MM.1S (cell line): Measurements from ENCODE around the gene P2RY12.

ENCODE experiments used
- DNase-seq: peaks from one replicate; pipeline ENCODE4 v3.0.0-alpha.2; 2015
- H2AFZ ChIP-seq: fragments of 300-600 bp; sonication (generic); 2 replicates; pipeline ENCODE4 v1.6.0; 2016; ENCODE audit warnings: antibody characterized with exemption, low read length
- H3F3A ChIP-seq: fragments of 300-600 bp; sonication (generic); 2 replicates; pipeline ENCODE4 v1.6.1; 2016; ENCODE audit warnings: mild to moderate bottlenecking, antibody characterized with exemption, low read length, moderate library complexity, mixed read lengths; ENCODE audit not compliant: insufficient read depth
- H3K27ac ChIP-seq: fragments of 300-600 bp; sonication (generic); 2 replicates; pipeline ENCODE4 v1.5.1; 2016; ENCODE audit warnings: mild to moderate bottlenecking, low read length
- H3K27me3 ChIP-seq: fragments of 300-600 bp; sonication (generic); replicated peaks from 2 replicates; pipeline ENCODE4 v1.6.0; 2016; ENCODE audit warnings: low read length; ENCODE audit not compliant: insufficient read depth
- H3K36me3 ChIP-seq: fragments of 300-600 bp; sonication (generic); replicated peaks from 2 replicates; pipeline ENCODE4 v1.6.1; 2016; ENCODE audit warnings: mild to moderate bottlenecking, low read length, mixed read lengths; ENCODE audit not compliant: insufficient read depth
- H3K4me1 ChIP-seq: fragments of 300-600 bp; sonication (generic); 2 replicates; pipeline ENCODE4 v1.6.1; 2016; ENCODE audit warnings: low read length, mixed read lengths
- H3K4me2 ChIP-seq: fragments of 300-600 bp; sonication (generic); 2 replicates; pipeline ENCODE4 v1.6.0; 2016; ENCODE audit warnings: low read depth, low read length
- H3K4me3 ChIP-seq: fragments of 300-600 bp; sonication (generic); 2 replicates; pipeline ENCODE4 v1.5.1; 2016; ENCODE audit warnings: low read length, mixed read lengths
- H3K79me2 ChIP-seq: fragments of 300-600 bp; sonication (generic); 2 replicates; pipeline ENCODE4 v1.6.1; 2016; ENCODE audit warnings: mixed run types, low read length, mixed read lengths
- H3K9ac ChIP-seq: fragments of 300-600 bp; sonication (generic); 2 replicates; pipeline ENCODE4 v1.6.1; 2016; ENCODE audit warnings: low read length, mixed read lengths
- H3K9me2 ChIP-seq: fragments of 300-600 bp; sonication (generic); replicated peaks from 2 replicates; pipeline ENCODE4 v1.6.1; 2016; ENCODE audit warnings: mild to moderate bottlenecking, low read length, mixed read lengths; ENCODE audit not compliant: insufficient read depth
- H3K9me3 ChIP-seq: fragments of 300-600 bp; sonication (generic); replicated peaks from 2 replicates; pipeline ENCODE4 v1.6.1; 2016; ENCODE audit warnings: mild to moderate bottlenecking, low read length, mixed read lengths; ENCODE audit not compliant: insufficient read depth
- H4K20me1 ChIP-seq: fragments of 300-600 bp; sonication (generic); 2 replicates; pipeline ENCODE4 v1.6.1; 2016; ENCODE audit warnings: mild to moderate bottlenecking, low read length, moderate library complexity, mixed read lengths; ENCODE audit not compliant: insufficient read depth
- EZH2 ChIP-seq: fragments of 300-600 bp; sonication (generic); optimal IDR thresholded peaks from 2 replicates; pipeline ENCODE3; 2017; ENCODE audit warnings: low read depth, mild to moderate bottlenecking, antibody characterized with exemption, low read length, mixed read lengths
- EZH2phosphoT487 ChIP-seq: fragments of 300-600 bp; sonication (generic); IDR thresholded peaks from 2 replicates; pipeline ENCODE4 v1.6.1; 2018; ENCODE audit warnings: antibody characterized with exemption, low read length
- TF ChIP-seq, protein P1 (sequence below): fragments of 300-600 bp; sonication (generic); IDR thresholded peaks from 2 replicates; pipeline ENCODE4 v1.5.1; 2016; ENCODE audit warnings: antibody characterized with exemption, low read length, mixed read lengths

Gene P2RY12

DNA sequence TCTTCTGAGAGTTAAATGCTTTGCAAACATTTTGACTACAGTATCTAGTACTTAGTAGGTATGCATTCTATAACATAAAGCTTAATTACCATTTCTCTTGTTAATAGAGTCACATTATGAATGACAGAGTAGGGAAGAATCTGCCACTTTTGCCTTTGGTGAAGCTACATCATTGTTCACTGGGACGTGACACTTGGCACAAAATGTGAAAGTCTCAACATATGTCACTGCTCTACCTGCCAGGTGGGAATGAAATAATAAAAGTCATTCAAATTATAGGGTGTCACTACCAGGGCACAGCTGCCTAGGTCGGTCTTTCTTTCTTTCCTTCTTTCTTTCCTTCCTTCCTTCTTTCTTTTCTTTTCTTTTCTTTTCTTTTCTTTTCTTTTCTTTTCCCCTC, 85.5 kb downstream of the P2RY12 start:
- Histone ChIP-seq H3K4me2 (no peak overlapping the region), H3K27me3 (no peaks in the 10 kb centered on the region), H3K9me2 (no peaks in the 10 kb centered on the region), H3K9ac (no peak overlapping the region), H3K9me3 (no peaks in the 10 kb centered on the region), H3K27ac (no peak overlapping the region), H4K20me1 (no peaks in the 10 kb centered on the region), H3K36me3 (no peaks in the 10 kb centered on the region), H2AFZ (no peak overlapping the region), H3K79me2 (no peaks in the 10 kb centered on the region), H3F3A (no peaks in the 10 kb centered on the region), H3K4me3 (no peak overlapping the region), H3K4me1 (no peaks in the 10 kb centered on the region)
- DNase-seq, result no peak
- TF ChIP-seq EZH2phosphoT487 (no peak), EZH2 (no peak)
- TF ChIP-seq, protein P1, sequence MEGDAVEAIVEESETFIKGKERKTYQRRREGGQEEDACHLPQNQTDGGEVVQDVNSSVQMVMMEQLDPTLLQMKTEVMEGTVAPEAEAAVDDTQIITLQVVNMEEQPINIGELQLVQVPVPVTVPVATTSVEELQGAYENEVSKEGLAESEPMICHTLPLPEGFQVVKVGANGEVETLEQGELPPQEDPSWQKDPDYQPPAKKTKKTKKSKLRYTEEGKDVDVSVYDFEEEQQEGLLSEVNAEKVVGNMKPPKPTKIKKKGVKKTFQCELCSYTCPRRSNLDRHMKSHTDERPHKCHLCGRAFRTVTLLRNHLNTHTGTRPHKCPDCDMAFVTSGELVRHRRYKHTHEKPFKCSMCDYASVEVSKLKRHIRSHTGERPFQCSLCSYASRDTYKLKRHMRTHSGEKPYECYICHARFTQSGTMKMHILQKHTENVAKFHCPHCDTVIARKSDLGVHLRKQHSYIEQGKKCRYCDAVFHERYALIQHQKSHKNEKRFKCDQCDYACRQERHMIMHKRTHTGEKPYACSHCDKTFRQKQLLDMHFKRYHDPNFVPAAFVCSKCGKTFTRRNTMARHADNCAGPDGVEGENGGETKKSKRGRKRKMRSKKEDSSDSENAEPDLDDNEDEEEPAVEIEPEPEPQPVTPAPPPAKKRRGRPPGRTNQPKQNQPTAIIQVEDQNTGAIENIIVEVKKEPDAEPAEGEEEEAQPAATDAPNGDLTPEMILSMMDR, result no peak

DNA sequence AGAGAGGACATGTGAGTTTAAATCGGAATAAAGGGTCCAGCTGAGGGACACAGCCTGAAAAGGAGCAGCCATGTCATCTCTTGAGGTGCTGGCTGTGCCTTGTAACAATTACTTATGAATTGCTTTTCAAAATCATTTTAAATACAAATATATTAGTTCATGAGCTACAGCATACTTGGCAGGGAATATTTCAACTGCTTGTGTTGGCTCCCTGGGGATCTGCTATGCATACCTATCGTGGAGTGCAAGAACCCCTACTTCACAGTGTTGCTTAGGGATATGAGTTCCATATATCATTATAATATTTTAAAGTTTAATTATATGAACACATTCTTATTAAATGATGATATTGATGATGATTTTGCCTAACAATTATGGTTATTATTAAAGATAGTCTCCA, 87.1 kb downstream of the P2RY12 start:
- no peaks in the 10 kb centered on the region for H3K9me2 ChIP-seq
- H3K27me3 ChIP-seq, result no peaks in the 10 kb centered on the region
- H2AFZ ChIP-seq, result no peak overlapping the region
- H3K79me2 ChIP-seq, result no peaks in the 10 kb centered on the region
- no peak for DNase-seq
- no peaks in the 10 kb centered on the region for H4K20me1 ChIP-seq
- TF ChIP-seq EZH2 (no peak), EZH2phosphoT487 (no peak)
- TF ChIP-seq, protein P1, result no peak
- no peaks in the 10 kb centered on the region for H3F3A ChIP-seq
- H3K4me3 ChIP-seq, result no peak overlapping the region
- H3K9me3 ChIP-seq, result no peaks in the 10 kb centered on the region
- no peaks in the 10 kb centered on the region for H3K4me1 ChIP-seq
- H3K4me2 ChIP-seq, result no peak overlapping the region
- no peak overlapping the region for H3K27ac ChIP-seq
- H3K36me3 ChIP-seq, result no peaks in the 10 kb centered on the region
- H3K9ac ChIP-seq, result no peak overlapping the region

DNA sequence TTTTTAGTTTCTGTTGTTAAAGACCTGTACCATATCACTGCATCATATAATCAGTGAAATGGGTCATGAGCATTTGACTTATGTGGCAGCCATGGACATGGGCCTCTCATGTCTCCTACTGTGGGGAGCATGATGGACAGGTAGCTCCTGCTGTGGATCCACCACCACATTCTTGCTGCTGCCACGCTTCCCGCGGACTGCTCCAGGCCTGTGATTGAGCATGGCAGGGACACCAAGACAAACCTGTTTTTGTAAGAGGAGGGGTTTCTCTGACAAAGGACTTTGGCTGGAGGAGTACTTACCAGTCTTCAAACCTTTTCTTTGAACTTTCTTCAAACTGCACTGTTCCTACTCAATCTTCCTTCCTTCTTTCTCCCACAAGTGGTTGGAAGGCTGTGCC, 88.3 kb downstream of the P2RY12 start:
- Histone ChIP-seq H2AFZ (no peak overlapping the region), H3F3A (no peaks in the 10 kb centered on the region), H3K9me3 (no peaks in the 10 kb centered on the region), H3K27me3 (no peaks in the 10 kb centered on the region), H3K9me2 (no peaks in the 10 kb centered on the region), H3K4me1 (no peaks in the 10 kb centered on the region), H3K79me2 (no peaks in the 10 kb centered on the region), H3K9ac (no peak overlapping the region), H3K27ac (no peak overlapping the region), H3K4me2 (no peak overlapping the region), H4K20me1 (no peaks in the 10 kb centered on the region), H3K36me3 (no peaks in the 10 kb centered on the region), H3K4me3 (no peak overlapping the region)
- DNase-seq, result no peak
- TF ChIP-seq EZH2, result no peak
- TF ChIP-seq EZH2phosphoT487, result no peak
- TF ChIP-seq, protein P1, result no peak

DNA sequence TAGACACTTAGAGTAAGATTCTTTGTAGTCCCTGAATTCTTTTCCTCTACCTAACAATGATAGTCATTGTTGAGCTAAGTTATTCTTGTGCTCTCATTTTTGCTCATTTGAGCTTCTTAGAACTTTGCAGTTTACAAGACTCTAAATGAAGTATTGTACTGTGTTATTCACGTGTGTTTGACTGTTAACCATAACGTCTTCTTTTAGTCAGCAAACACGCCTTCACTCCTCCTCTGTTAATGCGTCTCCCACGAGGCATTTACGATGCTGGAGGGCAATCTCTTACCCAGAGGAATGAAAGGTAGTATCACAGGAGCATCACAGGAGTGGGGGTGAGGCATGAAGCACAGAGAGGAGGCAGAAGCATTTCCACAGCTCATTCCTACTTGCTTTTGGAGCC, 91.4 kb downstream of the P2RY12 start:
- Histone ChIP-seq H3K4me1 (no peaks in the 10 kb centered on the region), H3K27ac (no peak overlapping the region), H3F3A (no peaks in the 10 kb centered on the region), H4K20me1 (no peaks in the 10 kb centered on the region), H3K9ac (no peak overlapping the region), H3K4me3 (no peak overlapping the region), H3K9me3 (no peaks in the 10 kb centered on the region), H3K4me2 (no peak overlapping the region), H2AFZ (no peak overlapping the region), H3K79me2 (no peaks in the 10 kb centered on the region), H3K27me3 (no peaks in the 10 kb centered on the region), H3K9me2 (no peaks in the 10 kb centered on the region), H3K36me3 (no peaks in the 10 kb centered on the region)
- TF ChIP-seq EZH2, result no peak
- TF ChIP-seq EZH2phosphoT487, result no peak
- DNase-seq, result no peak
